PC-9 (cell line): ENCODE results near the gene CBLN4.

Source experiments
- EZH2 ChIP-seq: fragments of 200-600 bp; sonication (generic); IDR thresholded peaks from 2 replicates; pipeline ENCODE4 v1.8.0; 2017; ENCODE audit warnings: antibody characterized with exemption, low read depth
- TF ChIP-seq, protein P1 (sequence below): fragments of 200-600 bp; sonication (generic); conservative IDR thresholded peaks from 2 replicates; pipeline ENCODE4 v1.6.1; 2017; ENCODE audit warnings: mixed run types, antibody characterized with exemption, mild to moderate bottlenecking, moderate library complexity

DNA sequence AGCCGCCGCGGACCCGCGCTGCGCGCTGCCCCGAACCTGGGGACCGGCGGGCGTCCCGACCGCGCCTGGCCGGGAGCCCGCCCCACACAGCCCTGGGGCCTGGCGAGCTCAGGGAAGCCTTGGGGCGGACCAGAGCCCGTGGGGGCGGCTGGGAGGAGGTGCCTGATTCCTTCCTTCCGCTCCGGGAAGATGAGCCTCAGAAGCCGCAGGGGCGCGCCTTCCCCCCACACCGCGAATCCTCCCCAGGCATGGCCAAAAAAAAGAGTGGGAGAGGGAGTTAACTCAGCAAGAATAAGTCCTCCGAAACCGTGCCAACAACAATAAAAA is at the start of gene CBLN4:
- TF ChIP-seq, protein P1, sequence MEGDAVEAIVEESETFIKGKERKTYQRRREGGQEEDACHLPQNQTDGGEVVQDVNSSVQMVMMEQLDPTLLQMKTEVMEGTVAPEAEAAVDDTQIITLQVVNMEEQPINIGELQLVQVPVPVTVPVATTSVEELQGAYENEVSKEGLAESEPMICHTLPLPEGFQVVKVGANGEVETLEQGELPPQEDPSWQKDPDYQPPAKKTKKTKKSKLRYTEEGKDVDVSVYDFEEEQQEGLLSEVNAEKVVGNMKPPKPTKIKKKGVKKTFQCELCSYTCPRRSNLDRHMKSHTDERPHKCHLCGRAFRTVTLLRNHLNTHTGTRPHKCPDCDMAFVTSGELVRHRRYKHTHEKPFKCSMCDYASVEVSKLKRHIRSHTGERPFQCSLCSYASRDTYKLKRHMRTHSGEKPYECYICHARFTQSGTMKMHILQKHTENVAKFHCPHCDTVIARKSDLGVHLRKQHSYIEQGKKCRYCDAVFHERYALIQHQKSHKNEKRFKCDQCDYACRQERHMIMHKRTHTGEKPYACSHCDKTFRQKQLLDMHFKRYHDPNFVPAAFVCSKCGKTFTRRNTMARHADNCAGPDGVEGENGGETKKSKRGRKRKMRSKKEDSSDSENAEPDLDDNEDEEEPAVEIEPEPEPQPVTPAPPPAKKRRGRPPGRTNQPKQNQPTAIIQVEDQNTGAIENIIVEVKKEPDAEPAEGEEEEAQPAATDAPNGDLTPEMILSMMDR = no peak
- no peak for TF ChIP-seq EZH2
